ENCODE measurements around the gene AAGAB.

AAGAB gene

DNA sequence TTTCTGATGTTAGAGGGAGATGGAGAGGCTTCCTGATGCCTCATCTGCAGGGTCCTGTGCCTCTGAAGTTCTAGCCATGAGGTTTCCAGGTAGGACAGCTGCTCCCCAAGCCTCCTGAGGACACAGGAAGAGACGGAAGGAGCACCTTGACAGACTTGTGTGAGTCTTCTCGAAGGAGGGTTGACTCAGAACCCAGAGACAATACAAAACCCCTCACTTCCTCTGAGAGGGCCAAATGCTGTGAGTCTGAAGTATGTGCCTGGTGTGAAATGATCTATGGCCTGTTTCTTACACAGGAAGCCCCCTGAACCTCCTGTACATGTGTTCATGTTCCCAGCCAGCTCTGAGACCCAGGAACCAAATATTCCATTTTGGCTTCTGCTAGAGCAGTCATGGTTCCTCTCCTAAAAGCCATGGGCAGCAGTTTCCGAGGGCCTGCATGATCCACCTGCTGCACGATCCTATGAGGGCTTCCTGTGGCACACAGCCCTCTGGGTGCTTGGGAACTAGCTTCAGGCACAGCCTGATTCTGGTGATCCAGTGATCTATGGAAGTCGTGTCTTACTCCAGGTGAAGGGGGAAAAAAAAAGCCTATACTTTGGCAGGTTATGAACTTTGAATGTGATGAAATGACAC is 62.2 kb downstream of the AAGAB start:
- no peak for TF ChIP-seq SUZ12 (IDR thresholded peaks at IDR 0.05; ENCODE audit: extremely low read depth, insufficient read depth, insufficient read length)
- TF ChIP-seq ZNF274 (IDR thresholded peaks at IDR 0.05; ENCODE audit: low read depth, low read length), result no peak
- no peak for TF ChIP-seq YY1 (IDR thresholded peaks at IDR 0.05; ENCODE audit: insufficient read depth, insufficient read length)
- no peak overlapping the region for H3K9ac ChIP-seq (ENCODE audit: insufficient read length, low read depth)
- no peak for DNase-seq (ENCODE audit: low read depth, low spot score)
- peaks cover 3% of the 10 kb centered on the region for H3K4me1 ChIP-seq (ENCODE audit: insufficient read depth, insufficient read length)
- H3K9me3 ChIP-seq (ENCODE audit: insufficient read depth, low read length), result no peaks in the 10 kb centered on the region
- H3K27me3 ChIP-seq (ENCODE audit: insufficient read depth, insufficient read length), result no peaks in the 10 kb centered on the region
- no peak overlapping the region for H3K4me3 ChIP-seq (ENCODE audit: insufficient read length, low read depth)
- H3K36me3 ChIP-seq (ENCODE audit: insufficient read depth, insufficient read length, low read length), result peaks cover 77% of the 10 kb centered on the region

DNA sequence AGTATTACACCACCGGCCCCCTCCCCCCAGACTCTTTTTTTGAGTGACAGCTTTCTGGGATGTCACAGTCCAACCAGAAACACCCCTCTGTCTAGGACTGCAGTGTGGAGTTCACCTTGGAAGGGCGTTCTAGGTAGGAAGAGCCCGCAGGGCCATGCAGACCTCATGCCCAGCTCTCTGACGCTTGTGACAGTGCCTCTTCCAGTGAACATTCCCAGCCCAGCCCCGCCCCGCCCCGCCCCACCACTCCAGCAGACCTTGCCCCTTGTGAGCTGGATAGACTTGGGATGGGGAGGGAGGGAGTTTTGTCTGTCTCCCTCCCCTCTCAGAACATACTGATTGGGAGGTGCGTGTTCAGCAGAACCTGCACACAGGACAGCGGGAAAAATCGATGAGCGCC is 63.6 kb downstream of the AAGAB start:
- DNase-seq (ENCODE audit: low read depth, low spot score), result no peak
- no peak overlapping the region for H3K9ac ChIP-seq (ENCODE audit: insufficient read length, low read depth)

DNA sequence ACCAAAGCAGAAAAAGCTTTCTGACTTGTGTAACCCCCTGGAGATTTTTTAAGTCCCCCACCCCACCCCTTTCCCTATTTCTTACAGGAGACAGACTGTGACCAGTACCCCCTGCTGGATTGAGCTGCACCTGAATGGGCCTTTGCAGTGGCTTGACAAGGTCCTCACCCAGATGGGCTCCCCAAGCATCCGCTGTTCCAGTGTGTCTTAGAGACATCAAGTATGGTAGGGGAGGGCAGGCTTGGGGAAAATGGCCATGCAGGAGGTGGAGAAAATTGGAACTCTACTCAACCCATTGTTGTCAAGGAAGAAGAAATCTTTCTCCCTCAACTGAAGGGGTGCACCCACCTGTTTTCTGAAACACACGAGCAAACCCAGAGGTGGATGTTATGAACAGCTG is 64.1 kb downstream of the AAGAB start:
- no peak overlapping the region for H3K9ac ChIP-seq (ENCODE audit: insufficient read length, low read depth)
- TF ChIP-seq SUZ12 (IDR thresholded peaks at IDR 0.05; ENCODE audit: extremely low read depth, insufficient read depth, insufficient read length), result no peak
- TF ChIP-seq YY1 (IDR thresholded peaks at IDR 0.05; ENCODE audit: insufficient read depth, insufficient read length), result no peak
- no peak for TF ChIP-seq ZNF274 (IDR thresholded peaks at IDR 0.05; ENCODE audit: low read depth, low read length)
- H3K36me3 ChIP-seq (ENCODE audit: insufficient read depth, insufficient read length, low read length), result peaks cover 96% of the 10 kb centered on the region
- H3K9me3 ChIP-seq (ENCODE audit: insufficient read depth, low read length), result no peaks in the 10 kb centered on the region
- H3K4me1 ChIP-seq (ENCODE audit: insufficient read depth, insufficient read length), result peaks cover 3% of the 10 kb centered on the region
- no peak overlapping the region for H3K4me3 ChIP-seq (ENCODE audit: insufficient read length, low read depth)
- no peaks in the 10 kb centered on the region for H3K27me3 ChIP-seq (ENCODE audit: insufficient read depth, insufficient read length)
- DNase-seq (ENCODE audit: low read depth, low spot score), result no peak

More for the DNA sequence above, 63.6 kb downstream of the AAGAB start:
- Histone ChIP-seq H3K4me1 (ENCODE audit: insufficient read depth, insufficient read length) (peaks cover 3% of the 10 kb centered on the region), H3K36me3 (ENCODE audit: insufficient read depth, insufficient read length, low read length) (peaks cover 92% of the 10 kb centered on the region), H3K27me3 (ENCODE audit: insufficient read depth, insufficient read length) (no peaks in the 10 kb centered on the region), H3K4me3 (ENCODE audit: insufficient read length, low read depth) (no peak overlapping the region), H3K9me3 (ENCODE audit: insufficient read depth, low read length) (no peaks in the 10 kb centered on the region)
- TF ChIP-seq YY1 (IDR thresholded peaks at IDR 0.05; ENCODE audit: insufficient read depth, insufficient read length) (no peak), SUZ12 (IDR thresholded peaks at IDR 0.05; ENCODE audit: extremely low read depth, insufficient read depth, insufficient read length) (no peak), ZNF274 (IDR thresholded peaks at IDR 0.05; ENCODE audit: low read depth, low read length) (no peak)

DNA sequence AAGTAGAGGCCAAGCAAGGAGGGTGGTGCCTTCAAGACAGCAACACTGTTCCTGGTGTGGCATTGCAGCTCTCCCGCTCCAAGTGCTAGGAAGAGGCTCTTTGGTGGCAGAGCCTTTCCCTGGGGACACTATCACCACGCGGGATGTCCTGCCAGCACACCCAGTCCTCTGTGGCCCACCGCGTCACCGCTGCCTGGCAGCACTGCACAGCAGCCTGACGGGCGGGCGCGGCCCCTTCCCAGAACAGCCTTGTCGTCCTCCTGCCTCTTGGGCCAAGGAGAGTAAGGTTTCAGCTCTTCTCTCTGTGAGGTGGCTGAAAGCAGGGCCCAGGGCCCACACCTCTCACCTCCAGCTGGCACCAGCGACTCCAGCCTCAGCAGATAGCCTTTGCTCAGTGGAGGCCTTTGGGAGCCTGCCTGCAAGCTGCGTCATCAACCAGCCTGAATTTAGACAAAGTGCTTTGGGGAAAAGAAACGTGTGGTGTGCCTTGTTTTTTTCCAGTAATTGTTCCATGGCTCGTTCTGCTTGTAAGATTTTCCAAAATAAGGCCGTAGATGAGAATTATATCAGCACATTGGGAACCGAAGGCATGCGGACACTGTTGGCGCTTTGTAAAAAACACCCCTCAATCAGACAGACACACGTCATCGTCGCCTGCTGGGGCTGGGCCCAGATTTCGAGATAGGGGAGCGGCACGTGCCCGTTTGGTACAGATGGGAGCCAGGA is 65.0 kb downstream of the AAGAB start:
- no peaks in the 10 kb centered on the region for H3K9me3 ChIP-seq (ENCODE audit: insufficient read depth, low read length)
- no peak overlapping the region for H3K9ac ChIP-seq (ENCODE audit: insufficient read length, low read depth)
- no peaks in the 10 kb centered on the region for H3K27me3 ChIP-seq (ENCODE audit: insufficient read depth, insufficient read length)
- no peak for TF ChIP-seq SUZ12 (IDR thresholded peaks at IDR 0.05; ENCODE audit: extremely low read depth, insufficient read depth, insufficient read length)
- no peak for TF ChIP-seq ZNF274 (IDR thresholded peaks at IDR 0.05; ENCODE audit: low read depth, low read length)
- no peak for TF ChIP-seq YY1 (IDR thresholded peaks at IDR 0.05; ENCODE audit: insufficient read depth, insufficient read length)
- no peak for DNase-seq (ENCODE audit: low read depth, low spot score)
- peaks cover 3% of the 10 kb centered on the region for H3K4me1 ChIP-seq (ENCODE audit: insufficient read depth, insufficient read length)
- peaks cover 96% of the 10 kb centered on the region for H3K36me3 ChIP-seq (ENCODE audit: insufficient read depth, insufficient read length, low read length)
- H3K4me3 ChIP-seq (ENCODE audit: insufficient read length, low read depth), result no peak overlapping the region

DNA sequence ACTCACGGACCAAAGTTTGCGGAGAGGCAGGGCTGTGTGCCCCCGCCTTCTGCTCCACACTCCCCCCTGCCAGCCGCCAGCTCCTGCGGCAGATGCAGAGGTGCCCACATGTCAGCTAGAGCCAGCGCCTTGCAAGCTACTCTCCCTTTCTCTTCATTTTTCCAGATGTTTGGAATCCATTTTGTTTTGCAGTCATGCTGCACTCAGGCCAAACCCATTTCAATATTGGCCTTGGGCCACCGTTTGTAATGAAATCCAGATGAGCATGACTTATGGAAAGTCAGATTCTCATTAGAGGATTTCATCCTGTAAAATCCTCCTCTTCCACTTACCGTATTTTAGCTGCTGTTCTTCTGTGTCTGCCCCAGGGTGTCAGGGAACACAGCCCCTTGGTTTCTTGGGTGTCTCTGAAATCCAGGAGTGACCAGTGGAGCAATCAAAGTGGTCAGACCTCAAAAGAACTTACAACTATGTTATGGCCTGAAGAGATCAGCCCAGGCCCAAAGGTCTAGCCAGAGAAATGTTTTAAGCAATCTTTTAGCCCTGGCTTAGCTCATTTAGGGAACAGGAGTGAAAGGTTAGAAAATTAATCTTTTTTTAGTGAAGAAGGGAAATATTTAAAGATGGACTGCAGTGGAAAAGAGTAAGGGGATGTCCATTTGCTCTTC is 65.8 kb downstream of the AAGAB start:
- TF ChIP-seq SUZ12 (IDR thresholded peaks at IDR 0.05; ENCODE audit: extremely low read depth, insufficient read depth, insufficient read length) (no peak), YY1 (IDR thresholded peaks at IDR 0.05; ENCODE audit: insufficient read depth, insufficient read length) (no peak), ZNF274 (IDR thresholded peaks at IDR 0.05; ENCODE audit: low read depth, low read length) (no peak)
- H3K9ac ChIP-seq (ENCODE audit: insufficient read length, low read depth), result no peak overlapping the region
- no peak for DNase-seq (ENCODE audit: low read depth, low spot score)
- H3K4me3 ChIP-seq (ENCODE audit: insufficient read length, low read depth), result no peak overlapping the region
- H3K27me3 ChIP-seq (ENCODE audit: insufficient read depth, insufficient read length), result no peaks in the 10 kb centered on the region
- H3K4me1 ChIP-seq (ENCODE audit: insufficient read depth, insufficient read length), result peaks cover 3% of the 10 kb centered on the region
- peaks cover 96% of the 10 kb centered on the region for H3K36me3 ChIP-seq (ENCODE audit: insufficient read depth, insufficient read length, low read length)
- H3K9me3 ChIP-seq (ENCODE audit: insufficient read depth, low read length), result no peaks in the 10 kb centered on the region

DNA sequence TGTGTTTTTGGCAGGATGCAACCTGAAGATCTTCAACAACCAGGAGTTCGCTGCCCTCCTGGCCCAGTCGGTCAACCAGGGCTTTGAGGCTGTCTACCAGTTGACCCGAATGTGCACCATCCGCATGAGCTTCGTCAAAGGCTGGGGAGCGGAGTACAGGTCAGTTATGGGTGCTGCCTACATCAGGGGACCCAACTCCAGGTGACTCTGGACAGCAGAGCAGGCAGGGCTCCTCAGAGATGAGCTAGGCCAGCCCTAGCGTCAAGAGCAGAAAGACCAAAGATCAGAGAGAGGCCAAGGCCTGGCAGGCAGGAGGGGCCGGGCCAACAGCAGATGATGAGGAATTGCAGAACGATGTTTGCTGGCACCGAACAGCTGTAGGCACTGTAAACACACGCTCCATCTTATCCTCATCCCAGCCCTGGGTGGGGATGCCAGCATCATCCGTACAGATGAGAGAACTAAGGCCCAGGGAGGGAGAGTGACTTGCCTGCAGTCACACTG is 67.1 kb downstream of the AAGAB start:
- Histone ChIP-seq H3K4me3 (ENCODE audit: insufficient read length, low read depth) (no peak overlapping the region), H3K27me3 (ENCODE audit: insufficient read depth, insufficient read length) (no peaks in the 10 kb centered on the region), H3K9ac (ENCODE audit: insufficient read length, low read depth) (no peak overlapping the region), H3K36me3 (ENCODE audit: insufficient read depth, insufficient read length, low read length) (peaks cover 94% of the 10 kb centered on the region), H3K9me3 (ENCODE audit: insufficient read depth, low read length) (no peaks in the 10 kb centered on the region), H3K4me1 (ENCODE audit: insufficient read depth, insufficient read length) (no peaks in the 10 kb centered on the region)
- TF ChIP-seq SUZ12 (IDR thresholded peaks at IDR 0.05; ENCODE audit: extremely low read depth, insufficient read depth, insufficient read length) (no peak), ZNF274 (IDR thresholded peaks at IDR 0.05; ENCODE audit: low read depth, low read length) (no peak), YY1 (IDR thresholded peaks at IDR 0.05; ENCODE audit: insufficient read depth, insufficient read length) (no peak)
- no peak for DNase-seq (ENCODE audit: low read depth, low spot score)

DNA sequence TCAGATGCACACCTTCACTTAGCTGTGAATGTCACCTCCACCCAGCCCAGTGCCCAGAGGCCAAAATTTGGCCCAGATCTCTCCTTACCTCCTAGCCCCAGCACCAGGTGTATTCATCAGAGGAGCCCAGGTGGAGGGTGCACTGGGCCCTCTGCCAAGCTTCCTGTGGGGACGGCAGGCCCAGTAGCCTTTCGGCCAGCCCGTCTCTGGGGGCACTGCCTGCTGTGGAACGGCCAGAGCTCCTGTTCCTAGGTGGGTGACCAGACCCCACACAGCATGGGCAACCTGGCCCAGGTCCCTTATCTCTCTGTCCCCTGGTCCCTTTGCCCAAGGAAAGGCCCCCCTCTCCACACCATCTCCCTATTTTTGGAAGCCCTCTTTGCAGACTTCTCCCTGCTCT is 67.8 kb downstream of the AAGAB start:
- no peaks in the 10 kb centered on the region for H3K27me3 ChIP-seq (ENCODE audit: insufficient read depth, insufficient read length)
- H3K36me3 ChIP-seq (ENCODE audit: insufficient read depth, insufficient read length, low read length), result peaks cover 93% of the 10 kb centered on the region
- no peak overlapping the region for H3K9ac ChIP-seq (ENCODE audit: insufficient read length, low read depth)
- no peaks in the 10 kb centered on the region for H3K9me3 ChIP-seq (ENCODE audit: insufficient read depth, low read length)
- DNase-seq (ENCODE audit: low read depth, low spot score), result no peak
- H3K4me3 ChIP-seq (ENCODE audit: insufficient read length, low read depth), result no peak overlapping the region
- no peak for TF ChIP-seq YY1 (IDR thresholded peaks at IDR 0.05; ENCODE audit: insufficient read depth, insufficient read length)
- no peak for TF ChIP-seq ZNF274 (IDR thresholded peaks at IDR 0.05; ENCODE audit: low read depth, low read length)
- TF ChIP-seq SUZ12 (IDR thresholded peaks at IDR 0.05; ENCODE audit: extremely low read depth, insufficient read depth, insufficient read length), result no peak
- H3K4me1 ChIP-seq (ENCODE audit: insufficient read depth, insufficient read length), result no peaks in the 10 kb centered on the region

Data from NT2/D1 (cell line).